GM21737 (cell line): ENCODE data around the gene TTC23.

Experiments
- ATAC-seq: cut with Tn5 transposase; IDR thresholded peaks from one replicate; pipeline ENCODE4 v1.9.1; 2021; ENCODE audit warnings: mild to moderate bottlenecking, moderate library complexity; ENCODE audit not compliant: unreplicated experiment

Gene TTC23

DNA sequence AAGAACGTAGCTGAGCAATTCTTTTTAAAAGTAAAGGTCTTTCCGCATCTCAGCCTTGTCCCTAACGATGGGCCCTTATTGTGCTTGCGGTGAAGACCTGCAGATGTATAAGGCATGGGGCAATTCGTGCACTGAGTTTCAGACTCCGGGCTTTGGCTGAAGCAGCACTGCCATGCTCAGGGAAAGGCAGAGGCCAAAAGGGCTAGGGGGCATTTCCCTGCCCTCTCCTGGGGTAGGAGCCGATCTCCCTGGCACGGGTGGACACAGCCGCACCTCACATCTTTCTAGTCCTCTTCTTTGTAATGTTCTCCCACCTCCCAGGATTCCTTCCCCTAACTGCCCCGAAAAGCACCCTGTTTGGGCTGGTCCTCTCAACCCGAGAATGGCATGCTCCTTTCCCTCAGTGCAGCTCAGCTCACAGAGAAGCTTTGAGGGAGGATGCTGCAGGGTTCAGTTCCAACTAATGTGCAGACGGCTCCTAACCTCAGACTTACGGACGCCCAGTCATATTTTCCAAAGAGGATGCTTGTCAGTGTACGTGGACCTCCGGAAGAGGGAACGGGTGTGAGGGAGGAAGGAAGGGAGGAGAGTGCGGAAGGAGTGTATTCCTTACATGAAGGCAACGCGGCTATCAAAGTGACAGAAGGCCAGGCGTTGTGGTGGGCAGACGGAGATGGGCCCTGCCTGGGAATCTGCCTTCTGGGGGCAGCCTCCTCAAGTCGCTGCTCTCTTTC is 83.3 kb downstream of the TTC23 start:
- no peak for ATAC-seq

DNA sequence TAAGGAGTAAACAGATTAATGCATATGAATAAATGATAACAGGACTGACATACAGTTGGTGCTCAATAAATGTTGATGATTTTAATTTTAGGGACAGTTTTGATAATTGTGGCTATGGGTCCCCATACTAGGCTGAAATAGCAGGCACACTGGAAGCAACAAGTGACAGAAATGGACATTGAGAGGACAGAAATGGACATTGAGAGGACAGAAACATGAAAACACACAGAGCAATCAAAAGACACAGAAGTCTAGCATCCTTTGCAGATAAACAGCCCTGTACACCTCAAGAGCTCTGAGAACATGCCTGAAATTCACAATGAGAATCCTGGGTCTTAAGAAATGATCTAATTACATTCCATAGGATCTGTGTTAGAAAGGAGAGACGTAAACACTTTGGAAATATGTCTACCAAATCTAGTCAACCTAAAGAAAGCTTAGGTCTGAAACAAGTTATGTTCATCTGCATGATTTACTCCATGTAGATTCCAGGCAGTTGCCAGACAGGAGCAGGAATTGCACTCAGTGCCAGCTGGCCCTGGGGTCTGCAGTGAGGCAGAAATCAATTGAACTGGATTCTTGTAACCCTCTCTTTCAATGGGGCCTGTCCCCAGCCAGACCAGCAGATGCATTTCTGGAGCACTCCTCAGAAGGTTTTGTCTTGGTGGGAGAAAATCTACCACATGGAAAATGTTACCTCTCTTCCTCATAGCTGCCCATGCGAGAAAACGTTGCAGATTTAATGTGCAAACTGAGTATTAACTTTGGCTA is 84.2 kb downstream of the TTC23 start:
- no peak for ATAC-seq

DNA sequence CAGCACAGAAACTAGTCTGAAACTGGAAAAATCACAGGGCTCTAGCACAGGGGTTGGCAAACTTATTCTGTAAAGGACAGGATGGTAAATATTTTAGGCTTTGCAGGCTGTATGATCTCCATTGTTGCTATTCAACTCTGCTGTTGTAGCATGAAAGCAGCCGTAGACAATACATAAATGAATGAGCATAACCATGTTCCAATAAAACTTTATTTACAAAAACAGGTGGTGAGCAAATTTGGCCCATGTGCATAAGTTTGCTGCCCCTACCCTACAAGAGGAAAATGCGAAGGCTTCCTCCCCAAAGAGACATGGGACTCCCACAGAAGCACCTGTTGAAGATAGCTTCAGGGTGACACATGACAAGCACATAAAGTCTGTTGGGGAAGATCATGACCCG is 85.3 kb downstream of the TTC23 start:
- no peak for ATAC-seq

DNA sequence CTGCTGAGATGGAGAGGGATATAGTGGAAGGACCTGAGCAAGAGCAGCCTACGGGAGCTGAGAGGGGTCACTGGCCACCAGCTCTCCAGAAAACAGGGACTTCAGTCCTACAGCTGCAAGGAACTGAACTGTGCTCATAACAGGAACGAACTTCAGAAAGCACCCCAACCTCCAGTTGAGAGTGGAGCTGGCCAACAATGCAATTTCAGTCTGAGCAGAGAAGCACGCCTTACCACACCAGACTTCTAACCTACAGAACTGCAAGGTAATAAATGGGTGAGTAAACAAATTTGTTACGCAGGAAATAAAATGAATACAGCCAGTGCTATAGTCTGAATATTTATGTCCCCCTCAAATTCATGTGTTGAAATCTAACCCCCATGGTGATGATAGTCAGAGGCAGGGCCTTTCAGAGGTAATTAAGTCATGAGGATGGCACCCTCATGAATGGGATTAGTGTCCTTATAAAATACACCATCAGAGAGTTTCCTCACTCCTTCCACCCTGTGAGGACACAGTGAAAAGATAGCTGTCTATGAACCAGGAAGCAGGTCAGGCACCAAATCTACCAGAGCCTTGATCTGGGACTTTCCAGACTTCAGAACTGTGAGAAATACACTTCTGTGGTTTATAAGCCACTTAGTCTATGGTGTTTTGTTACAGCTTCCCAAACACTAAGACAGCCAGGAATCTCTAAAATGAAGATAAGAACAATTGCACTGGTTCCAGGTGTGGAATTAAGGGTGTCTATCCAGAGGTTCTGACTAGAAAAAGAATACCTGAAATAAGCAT is 85.9 kb downstream of the TTC23 start:
- ATAC-seq: no peak

DNA sequence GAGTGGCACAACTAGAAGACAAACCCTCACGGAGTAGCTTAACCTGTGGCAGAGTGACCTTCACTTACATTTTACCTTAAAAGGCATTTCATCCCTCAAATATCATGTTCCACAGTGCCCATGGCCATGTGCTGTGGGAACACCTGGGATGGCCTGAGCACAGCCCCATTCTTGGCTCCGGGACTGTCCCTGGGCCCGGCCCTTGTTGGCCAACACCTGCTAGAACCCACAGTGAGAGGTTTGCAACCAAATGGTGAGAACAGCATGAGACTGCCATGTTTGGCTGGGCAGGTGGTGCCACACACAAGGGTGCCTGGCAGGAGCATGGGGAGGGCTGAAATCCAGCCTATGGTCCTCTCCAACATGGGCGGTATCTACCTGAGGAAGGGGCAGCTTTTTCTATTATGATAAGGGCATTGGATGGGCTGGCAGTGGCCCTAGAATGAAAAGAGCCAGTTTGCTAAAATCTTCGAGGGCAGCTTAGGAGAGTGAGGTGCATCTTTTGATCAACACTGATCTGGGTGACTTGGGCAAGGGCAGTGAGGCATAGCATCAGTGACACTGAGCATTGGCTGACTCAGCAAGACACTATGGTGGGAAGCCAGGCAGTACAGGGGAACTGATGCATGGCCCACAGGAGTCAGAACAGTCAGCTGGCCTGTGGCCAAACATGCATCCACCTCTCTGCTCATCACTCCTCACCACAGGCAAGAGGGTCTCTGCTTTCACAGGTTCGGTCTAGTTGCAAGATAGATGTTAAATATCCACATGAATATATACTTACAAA is 90.6 kb downstream of the TTC23 start:
- ATAC-seq: no peak

DNA sequence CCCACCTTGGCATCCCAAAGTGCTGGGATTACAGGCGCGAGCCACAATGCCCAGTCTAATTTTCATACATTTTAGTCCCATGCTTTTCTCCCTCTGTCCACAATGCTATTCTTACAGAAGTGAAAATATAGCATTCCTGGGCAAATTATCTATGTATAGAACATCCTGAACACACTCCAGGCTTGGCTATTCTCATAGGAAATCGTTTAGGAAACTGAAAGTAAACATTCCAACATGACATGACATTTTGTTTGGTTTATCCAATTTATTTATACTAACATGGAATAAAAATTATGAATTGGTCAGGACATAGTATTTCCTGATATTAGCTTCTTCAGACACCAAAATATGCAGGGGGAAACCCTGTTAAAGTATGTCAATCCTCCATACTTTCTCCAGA is 91.9 kb downstream of the TTC23 start:
- ATAC-seq: no peak

DNA sequence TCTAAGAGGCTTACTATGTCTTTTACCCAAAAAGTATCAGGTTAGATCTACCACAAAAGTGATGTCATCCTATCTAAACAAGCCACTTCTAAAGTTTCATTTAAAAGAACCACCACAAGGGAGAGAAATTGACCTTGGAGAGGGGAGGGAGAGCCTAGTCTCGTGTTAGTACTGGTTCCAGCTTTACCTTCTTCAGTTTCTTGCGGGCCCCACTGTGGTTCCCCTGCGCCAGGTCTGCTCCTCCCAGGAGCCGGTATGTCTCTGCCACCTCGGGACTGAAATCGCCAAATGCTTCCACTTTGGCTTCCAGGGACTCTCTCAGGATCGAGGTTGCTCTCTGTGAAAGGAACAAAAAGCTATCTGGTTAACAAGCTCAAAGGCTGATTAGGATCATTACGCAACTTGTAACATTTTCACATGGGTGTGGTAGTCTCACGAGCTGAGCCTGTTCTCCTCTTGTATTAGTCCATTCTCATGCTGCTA is 93.4 kb downstream of the TTC23 start:
- ATAC-seq: no peak

DNA sequence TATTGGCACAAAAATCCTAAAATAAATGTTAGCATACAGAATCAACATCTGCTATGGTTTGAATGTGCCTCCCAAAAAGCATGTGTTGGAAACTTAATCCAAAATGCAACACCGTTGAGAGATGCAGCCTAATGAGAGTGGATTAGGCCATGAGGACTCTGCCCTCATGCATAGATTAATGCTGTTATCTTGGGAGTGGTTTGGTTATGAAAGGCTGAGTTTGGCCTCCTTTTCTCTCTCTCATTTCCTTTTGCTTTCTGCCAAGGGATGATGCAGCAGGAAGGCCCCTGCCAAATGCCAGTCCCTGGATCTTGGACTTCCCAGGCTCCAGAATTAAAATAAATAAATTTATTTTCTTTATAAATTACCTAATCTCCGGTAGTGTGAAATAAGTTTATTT is 95.1 kb downstream of the TTC23 start:
- ATAC-seq: no peak

DNA sequence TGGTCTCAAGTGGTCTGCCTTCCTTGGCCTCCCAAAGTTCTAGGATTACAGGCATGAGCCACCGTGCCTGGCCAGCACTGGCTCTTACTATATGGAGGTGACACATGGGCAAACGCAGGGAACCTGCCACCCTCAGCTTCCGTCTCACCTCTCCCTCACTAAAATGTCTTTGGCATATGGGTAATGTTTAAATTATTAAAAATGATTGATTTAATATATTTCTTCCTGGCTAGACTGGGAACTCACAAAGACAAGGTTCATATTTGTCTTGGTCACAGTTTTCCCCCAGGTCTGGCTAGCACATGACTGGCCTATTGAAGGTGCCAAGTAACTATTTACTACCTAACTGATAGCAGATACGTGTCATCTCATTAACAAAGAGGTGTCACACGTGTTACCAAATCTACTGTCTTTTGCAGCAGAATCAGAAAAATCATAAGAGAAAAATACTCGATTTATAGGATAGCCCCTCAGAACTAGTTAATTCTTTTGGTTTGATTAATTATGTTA is 96.3 kb downstream of the TTC23 start:
- ATAC-seq: no peak

DNA sequence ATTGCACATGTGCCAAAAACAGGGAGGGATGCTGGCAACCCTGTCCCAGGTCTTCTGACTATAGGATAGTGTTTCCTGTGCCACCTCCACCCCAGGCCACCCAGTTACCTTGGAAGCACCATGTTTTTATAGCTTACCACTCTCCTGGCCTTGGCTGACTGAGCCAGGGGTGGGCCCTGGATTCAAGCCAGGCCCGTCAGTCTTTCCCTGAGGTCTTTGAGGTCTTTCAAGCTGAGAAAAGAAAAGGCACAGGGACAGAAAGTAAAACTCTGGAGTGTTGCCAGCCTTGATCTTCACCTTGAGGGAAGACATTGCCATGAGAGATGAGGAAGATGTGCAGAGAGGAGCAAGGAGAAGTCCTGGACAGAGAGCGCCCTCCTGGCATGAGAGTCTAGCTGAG is 98.2 kb downstream of the TTC23 start:
- no peak for ATAC-seq

DNA sequence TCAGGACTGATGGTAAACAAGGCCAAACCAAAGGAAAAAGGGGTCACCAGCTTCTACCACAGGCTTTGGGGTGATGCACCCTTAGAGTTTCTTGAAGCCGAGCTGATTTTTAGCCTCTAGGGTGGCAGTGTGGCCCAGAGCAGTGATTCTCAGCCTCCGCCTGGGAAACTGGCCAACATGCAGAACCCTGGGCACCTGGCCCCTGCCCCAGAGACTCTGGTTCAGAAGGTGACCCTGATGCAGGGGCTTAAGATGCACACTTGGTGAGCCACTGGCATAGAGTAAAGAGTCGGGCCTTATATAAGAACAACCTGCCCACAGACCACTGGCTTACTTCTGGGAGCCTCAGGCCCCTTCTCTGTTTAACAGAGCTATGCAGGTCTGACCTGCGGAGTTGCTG is 100.0 kb downstream of the TTC23 start:
- no peak for ATAC-seq

DNA sequence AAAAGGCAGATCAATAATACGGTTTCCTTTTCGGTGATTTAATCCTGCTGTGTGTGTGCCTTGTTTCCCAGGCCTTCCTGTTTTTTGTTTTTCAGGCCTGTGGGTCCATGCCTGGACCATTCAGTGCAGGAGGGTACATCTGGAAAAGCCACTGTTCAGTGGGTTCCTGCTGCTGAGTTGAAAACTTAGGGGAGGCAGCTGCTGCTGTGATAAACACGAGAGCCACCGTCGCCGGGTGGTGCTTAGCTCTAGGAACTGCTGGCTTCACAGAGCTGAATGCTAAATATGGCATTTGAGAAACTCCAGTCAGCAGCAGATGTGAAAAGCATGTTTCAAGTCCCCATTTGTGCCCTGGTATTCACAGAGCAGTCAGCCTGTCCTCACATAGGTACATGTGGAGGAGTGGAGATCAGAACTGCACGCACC is 100.5 kb downstream of the TTC23 start:
- ATAC-seq: no peak

DNA sequence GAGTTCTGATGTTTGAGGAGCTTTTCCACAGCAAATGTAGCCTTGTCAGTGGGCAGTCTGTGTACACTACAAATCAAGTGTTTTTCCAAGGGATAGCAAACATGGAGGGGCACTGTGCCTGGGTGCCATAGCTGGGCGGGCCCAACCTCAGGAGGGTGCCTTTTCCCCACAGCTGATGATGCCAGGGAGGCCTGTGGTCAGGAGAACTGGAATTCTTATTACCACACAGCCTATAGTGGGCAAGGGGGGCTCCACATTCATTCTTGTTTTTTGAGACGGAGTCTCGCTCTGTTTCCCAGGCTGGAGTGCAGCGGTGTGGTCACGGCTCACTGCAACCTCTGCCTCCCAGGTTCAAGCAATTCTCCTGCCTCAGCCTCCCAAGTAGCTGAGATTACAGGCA is 102.7 kb downstream of the TTC23 start:
- ATAC-seq: no peak

DNA sequence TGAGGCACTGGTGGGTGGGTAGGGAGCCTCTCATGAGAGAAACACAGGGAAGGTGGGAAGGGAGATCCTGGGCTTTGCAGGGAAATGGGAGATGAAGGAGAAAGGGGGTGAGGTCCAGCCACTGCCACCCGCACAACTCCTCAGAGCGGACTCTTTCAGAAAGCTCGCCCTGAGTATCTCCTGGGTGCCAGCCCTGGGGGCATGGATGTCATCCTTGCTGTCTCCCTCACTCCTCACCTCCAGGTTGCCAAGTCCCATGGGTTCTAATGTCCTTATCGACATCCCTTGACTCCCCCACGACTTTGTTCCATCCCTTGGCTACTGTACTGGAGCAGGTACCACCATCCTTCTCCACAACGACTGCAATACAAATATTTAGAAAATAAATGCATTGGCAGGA is 103.6 kb downstream of the TTC23 start:
- no peak for ATAC-seq

DNA sequence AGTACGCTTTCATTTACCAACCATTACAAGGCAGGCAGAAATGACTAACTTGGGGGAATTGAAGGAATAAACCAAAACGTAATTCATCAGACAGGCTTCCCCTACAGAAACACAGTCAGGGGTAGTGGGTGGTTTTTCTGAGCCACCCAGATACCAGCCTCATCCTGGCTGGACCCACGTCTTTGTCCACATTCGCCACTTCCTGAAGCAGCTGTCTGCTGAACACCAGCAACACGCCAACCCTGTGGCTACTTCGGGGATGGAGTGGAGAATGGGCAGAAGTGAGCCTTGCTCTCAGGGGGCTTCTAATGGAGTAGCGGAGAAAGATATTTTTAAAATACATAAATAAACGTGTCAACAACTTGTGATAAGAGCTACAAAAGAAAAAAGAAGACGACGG is 104.4 kb downstream of the TTC23 start:
- ATAC-seq: no peak

DNA sequence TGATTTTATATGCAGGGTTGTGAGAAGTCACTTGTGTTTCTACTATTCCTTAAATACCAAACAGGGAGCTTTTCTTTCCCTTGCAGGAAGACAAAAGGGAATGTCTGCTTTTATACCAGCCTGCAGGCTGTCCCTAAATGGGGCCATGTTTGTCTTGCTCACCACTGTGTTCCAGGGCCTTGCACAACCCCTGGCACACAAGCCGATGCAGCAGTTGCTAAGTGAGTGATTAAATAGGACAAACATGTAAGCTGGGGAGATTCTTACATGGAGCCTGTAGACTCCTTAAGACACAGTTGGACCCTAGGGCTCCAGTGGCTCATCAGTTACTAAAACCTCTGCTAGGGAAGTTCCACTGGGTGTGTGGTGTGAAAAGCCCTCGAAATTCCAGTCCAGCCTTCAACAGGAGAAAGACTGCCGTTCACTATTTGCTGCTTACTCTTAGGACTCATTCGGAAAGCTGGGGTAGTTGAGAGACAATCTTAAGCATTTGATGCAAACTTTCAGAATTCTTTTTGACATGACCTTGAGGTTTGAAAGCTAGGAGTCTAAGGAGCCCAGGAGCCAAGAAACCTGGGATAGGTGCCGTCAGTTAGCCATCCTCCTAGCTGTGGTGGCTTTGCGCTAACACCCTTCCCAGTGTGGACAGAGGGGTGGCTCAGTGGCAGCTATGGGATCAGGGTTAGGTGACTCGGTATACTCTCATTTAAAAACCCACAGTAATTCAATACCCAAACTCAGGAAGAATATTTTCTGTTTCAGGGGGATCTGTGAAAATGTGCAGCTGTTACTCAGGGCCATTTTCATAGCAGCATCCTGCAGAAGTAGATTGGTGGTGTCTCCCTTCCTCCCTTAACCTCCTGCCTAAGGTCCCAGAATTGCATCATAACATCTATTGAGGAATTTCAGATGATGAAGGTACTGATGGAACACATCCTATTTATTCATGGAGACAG is 105.4 kb downstream of the TTC23 start:
- ATAC-seq: no peak

DNA sequence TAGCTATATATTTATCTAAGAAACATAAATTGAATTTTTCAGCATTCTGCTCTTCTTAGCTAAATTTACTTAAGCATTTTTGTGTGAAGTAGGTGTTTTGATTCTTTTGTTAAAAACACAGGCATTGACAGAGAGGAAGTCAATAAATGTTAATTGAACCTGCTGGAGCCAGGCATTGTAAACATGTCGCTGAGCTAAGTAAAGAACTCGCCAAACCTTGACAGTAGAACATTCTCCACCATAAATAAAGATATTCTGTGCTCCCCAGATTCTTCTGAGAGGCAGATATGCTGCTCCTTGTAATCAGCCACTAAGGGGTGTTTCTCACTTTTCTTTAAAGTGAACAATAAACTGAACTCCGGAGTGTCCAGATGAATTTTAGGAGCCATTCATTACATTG is 106.1 kb downstream of the TTC23 start:
- no peak for ATAC-seq

DNA sequence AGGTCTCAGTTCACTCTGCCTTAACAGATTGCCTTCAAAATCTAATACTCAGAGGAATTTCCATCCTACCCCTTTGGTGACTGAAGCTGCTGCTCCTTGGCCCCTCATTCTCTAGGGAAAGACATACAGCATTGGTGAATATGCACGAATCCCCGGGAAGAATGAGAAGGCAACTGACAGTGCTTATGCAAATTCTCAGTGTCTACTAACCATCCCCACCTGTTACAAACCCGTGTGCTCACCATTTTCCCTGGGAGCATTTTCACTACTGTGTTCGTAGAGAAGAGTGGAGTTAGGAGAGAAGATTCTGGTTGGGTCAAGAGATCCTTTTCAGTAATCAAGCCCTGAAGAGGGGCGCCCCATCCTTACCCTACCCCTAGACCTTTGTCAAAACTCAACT is 106.8 kb downstream of the TTC23 start:
- no peak for ATAC-seq

DNA sequence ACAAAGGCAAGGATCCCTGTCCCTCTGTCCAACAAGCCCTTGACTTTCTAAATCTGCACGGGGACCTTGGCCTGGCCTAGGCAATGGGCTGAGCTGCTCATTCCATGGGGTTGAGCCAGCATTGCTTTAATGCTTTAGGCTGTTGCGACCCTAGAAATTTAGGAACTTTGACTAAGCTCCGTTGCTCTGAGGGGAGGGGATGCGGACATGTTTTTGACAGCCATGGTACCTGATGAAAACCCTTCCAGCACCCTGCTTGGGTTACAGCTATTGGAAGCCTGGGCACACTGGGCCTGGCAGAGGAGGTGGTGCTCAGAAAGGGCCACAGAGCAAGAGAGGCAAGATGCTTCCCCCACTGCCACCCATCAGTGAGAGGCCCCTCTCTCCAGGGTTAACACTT is 107.4 kb downstream of the TTC23 start:
- no peak for ATAC-seq

DNA sequence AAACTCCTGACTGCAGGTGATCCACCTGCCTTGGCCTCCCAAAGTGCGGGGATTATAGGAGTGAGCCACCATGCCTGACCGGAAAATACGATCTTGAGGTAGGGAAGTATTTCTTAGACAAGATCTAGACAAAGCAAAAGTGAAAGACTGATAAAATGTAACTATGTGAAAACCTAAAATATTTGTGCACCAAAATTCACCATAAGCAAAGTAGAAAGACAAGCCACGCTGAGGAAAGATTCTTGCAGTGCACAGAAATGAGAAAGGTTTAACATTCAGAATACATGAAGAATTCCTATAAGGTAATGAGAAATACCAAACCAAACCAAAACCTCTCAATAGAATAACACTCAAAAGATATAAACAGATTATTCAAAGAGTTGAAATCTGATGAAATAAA is 108.8 kb downstream of the TTC23 start:
- no peak for ATAC-seq
